GM06990 (cell line): ENCODE measurements around the gene SHANK1.

Experiments
- DNase-seq: peaks from one replicate; pipeline ENCODE4 v3.0.0-alpha.2; 2011; ENCODE audit not compliant: insufficient read length; ENCODE audit errors: extremely low read depth
- H3K27me3 ChIP-seq: replicated peaks from 2 replicates; pipeline ENCODE4 v1.6.0; 2011; ENCODE audit warnings: low read length; ENCODE audit not compliant: control insufficient read depth, insufficient read depth
- H3K36me3 ChIP-seq: 2 replicates; pipeline ENCODE4 v1.5.1; 2011; ENCODE audit warnings: low read length; ENCODE audit not compliant: control insufficient read depth, insufficient read depth
- H3K4me3 ChIP-seq: replicated peaks from 2 replicates; pipeline ENCODE4 v1.5.1; 2011; ENCODE audit warnings: low read depth, mild to moderate bottlenecking, control low read depth, low read length
- CTCF ChIP-seq: IDR thresholded peaks from 2 replicates; pipeline ENCODE4 v1.5.1; 2011; ENCODE audit warnings: low read length, control low read depth, mild to moderate bottlenecking, inconsistent platforms; ENCODE audit not compliant: insufficient read depth, poor library complexity, severe bottlenecking

SHANK1 gene

GRCh38 chr19:50703915-50704796, 15.4 kb downstream of the SHANK1 start:
- TF ChIP-seq CTCF: no peak
- Histone ChIP-seq H3K4me3 (no peak overlapping the region), H3K36me3 (no peaks in the 10 kb centered on the region), H3K27me3 (peaks cover 1% of the 10 kb centered on the region)
- DNase-seq: no peak

- no peak for DNase-seq
- H3K27me3 ChIP-seq: peaks cover under 1% of the 10 kb centered on the region
- H3K36me3 ChIP-seq: no peaks in the 10 kb centered on the region
- H3K4me3 ChIP-seq: no peak overlapping the region
- no peak for TF ChIP-seq CTCF
Measured at GRCh38 chr19:50702871-50703829, 16.5 kb downstream of the SHANK1 start.

- H3K36me3 ChIP-seq: no peaks in the 10 kb centered on the region
- no peaks in the 10 kb centered on the region; the same call in none of the 2 replicates for H3K27me3 ChIP-seq
- TF ChIP-seq CTCF: no peak
- DNase-seq: no peak
- H3K4me3 ChIP-seq: no peak overlapping the region
Measured at GRCh38 chr19:50702158-50702870, 17.3 kb downstream of the SHANK1 start.

GRCh38 chr19:50701367-50701985, 18.1 kb downstream of the SHANK1 start:
- no peak for DNase-seq
- Histone ChIP-seq H3K36me3 (no peaks in the 10 kb centered on the region), H3K27me3 (no peaks in the 10 kb centered on the region; the same call in none of the 2 replicates), H3K4me3 (no peak overlapping the region)
- no peak for TF ChIP-seq CTCF
